HCT116 (cell line): Measurements from ENCODE around the gene ITIH5.

Experiments
- CBX3 ChIP-seq: IDR thresholded peaks from 2 replicates; pipeline ENCODE4 v1.6.1; 2012; ENCODE audit warnings: low read depth
- EZH2 ChIP-seq: fragments of 200-600 bp; sonication (generic); IDR thresholded peaks from 2 replicates; pipeline ENCODE4 v1.6.1; 2017; ENCODE audit warnings: antibody characterized with exemption, mixed run types
- EZH2phosphoT487 ChIP-seq: fragments of 200-600 bp; IDR thresholded peaks from 2 replicates; pipeline ENCODE4 v1.6.1; 2018; ENCODE audit warnings: antibody characterized with exemption, borderline replicate concordance
- POLR2A ChIP-seq: IDR thresholded peaks from 2 replicates; pipeline ENCODE4 v1.7.0; 2011; ENCODE audit warnings: borderline replicate concordance; ENCODE audit not compliant: insufficient read depth, insufficient read length; ENCODE audit errors: extremely low read depth
- YY1 ChIP-seq: IDR thresholded peaks from 2 replicates; pipeline ENCODE4 v1.6.1; 2011; ENCODE audit warnings: low read length, low read depth, moderate library complexity, mild to moderate bottlenecking; ENCODE audit not compliant: insufficient replicate concordance; ENCODE audit errors: extremely low read depth
- TF ChIP-seq, protein P1 (sequence below), 3 experiments: fragments of 200-600 bp in 1 of 3; sonication (generic) in 1 of 3; IDR thresholded peaks in 2 of 3; conservative IDR thresholded peaks in 1 of 3; 2 replicates each; pipeline ENCODE4 v1.5.1; 2012 to 2017; ENCODE audit warnings: low read depth in 2 of 3, low read length in 2 of 3, antibody characterized with exemption in 1 of 3, borderline replicate concordance in 1 of 3, control low read depth in 1 of 3, mild to moderate bottlenecking in 1 of 3, mixed read lengths in 1 of 3, mixed run types in 1 of 3, moderate library complexity in 1 of 3; ENCODE audit not compliant: insufficient read depth in 1 of 3

DNA sequence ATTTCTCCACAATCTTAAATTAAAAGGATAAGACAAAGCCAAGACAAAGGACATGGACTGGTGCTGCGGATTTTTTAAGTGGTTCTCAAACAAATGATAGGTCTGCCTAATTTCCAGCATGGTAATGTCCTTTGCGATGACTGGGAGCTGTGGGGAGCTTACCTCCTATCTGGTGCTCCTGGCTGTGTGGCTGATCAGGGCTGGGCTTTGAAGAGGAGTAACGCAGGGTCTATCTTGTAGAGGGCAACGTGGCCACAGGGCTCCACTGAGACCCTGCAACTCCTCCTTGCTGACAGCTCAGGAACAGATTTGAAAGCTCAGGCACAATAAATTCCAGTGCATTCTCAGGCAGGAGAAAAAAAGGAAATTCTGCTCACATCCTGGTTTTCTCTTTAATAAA is 152.8 kb downstream of the ITIH5 start:
- TF ChIP-seq, protein P1, sequence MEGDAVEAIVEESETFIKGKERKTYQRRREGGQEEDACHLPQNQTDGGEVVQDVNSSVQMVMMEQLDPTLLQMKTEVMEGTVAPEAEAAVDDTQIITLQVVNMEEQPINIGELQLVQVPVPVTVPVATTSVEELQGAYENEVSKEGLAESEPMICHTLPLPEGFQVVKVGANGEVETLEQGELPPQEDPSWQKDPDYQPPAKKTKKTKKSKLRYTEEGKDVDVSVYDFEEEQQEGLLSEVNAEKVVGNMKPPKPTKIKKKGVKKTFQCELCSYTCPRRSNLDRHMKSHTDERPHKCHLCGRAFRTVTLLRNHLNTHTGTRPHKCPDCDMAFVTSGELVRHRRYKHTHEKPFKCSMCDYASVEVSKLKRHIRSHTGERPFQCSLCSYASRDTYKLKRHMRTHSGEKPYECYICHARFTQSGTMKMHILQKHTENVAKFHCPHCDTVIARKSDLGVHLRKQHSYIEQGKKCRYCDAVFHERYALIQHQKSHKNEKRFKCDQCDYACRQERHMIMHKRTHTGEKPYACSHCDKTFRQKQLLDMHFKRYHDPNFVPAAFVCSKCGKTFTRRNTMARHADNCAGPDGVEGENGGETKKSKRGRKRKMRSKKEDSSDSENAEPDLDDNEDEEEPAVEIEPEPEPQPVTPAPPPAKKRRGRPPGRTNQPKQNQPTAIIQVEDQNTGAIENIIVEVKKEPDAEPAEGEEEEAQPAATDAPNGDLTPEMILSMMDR (IDR thresholded peaks at IDR 0.05 in 2 of 3, conservative IDR thresholded peaks at IDR 0.05 in 1 of 3; ENCODE audit: borderline replicate concordance in 1 of 3, insufficient read depth in 1 of 3, low read depth in 2 of 3, low read length in 2 of 3) = no peak
- TF ChIP-seq POLR2A = no peak
- no peak for TF ChIP-seq CBX3
- TF ChIP-seq EZH2phosphoT487 = no peak
- no peak for TF ChIP-seq EZH2
- TF ChIP-seq YY1 = no peak
